NCI-H2171 treated with DMSO at 0.1 percent for 48 hours (cell line): ENCODE measurements around the gene TUBA1A.
"Not testable (repeated sequence)": the region's sequence is repeated elsewhere in the genome, so short reads cannot be mapped to it uniquely, and the experiment has no call there.

ENCODE experiments used
- DNase-seq: peaks from one replicate; lab custom pipeline; 2025; lab: John Stamatoyannopoulos, UW

TUBA1A gene

DNA sequence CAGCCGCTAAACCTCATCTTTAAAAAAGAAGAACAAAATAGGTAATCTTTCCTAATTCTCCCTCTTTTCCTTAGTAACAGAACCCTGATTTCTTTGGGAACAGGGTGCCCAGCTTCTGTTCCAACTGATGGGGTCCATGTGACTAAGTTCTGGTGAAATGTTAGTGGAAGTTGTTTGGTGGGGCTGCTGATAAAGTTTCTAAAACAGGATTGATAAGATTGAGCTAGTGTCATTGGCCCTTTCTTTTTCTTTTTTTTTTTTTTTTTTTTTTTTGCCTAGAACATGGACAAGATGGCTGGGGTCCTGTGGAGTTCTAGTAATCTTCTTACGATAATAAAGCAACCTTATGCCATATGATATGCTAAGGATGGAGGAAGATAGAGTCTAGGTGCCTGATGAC, 41.5 kb downstream of the TUBA1A start:
- no peak for DNase-seq

DNA sequence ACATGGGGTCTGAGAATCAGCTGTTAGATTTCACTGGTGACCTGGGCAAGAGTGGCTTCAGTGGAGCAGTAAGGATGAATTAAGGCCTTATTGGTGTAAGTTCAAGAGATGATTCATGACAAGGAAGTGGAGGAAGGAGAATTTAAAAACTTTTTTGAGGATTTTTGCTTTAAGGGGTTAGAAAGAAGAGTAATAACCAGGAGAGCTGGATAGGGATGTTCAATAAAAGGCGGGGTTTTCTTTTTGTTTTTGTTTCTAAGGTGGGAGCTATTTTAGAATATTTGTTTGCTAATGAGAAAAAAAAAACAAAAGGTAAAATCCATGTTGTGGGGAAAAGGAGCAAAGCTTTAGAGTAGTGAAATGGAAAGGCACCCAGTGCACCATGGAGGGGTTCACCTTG, 42.5 kb downstream of the TUBA1A start:
- no peak for DNase-seq

DNA sequence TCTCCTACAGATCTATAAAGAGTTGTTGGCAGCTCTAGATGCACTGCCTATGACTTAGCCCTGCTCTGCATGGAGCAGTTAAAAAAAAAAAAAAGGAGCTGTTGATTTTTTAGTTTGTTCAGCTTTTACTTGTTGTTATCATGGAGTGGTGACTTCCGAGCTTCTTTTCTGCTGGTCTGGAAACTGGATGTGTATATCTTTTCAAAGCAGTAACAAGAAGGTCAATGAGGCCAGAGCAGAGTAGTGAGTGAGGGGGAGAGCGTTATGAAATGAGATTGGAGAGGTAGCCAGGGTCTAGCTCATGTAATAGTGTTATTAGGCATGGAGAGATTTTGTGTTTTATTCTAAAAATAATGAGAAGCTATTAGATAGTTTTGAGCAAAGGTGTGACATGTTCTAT, 44.5 kb downstream of the TUBA1A start:
- no peak for DNase-seq

DNA sequence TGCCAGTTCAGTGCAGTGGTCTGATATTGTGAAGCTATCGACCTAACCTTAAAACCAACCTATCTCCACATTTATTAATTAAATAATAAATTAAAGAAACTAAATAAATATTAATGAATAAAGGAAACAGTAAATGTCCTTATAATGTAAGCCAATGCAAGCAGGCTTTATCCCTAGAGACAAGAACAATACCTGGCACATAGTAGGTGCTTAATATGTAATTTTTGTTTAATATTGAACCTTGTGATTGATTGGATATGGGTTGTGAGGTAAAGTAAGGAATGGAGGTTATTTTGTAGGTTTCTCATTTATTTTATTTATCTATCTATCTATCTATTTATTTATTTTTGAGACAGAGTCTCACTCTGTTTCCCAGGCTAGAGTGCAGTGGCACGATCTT, 49.9 kb downstream of the TUBA1A start:
- no peak for DNase-seq

DNA sequence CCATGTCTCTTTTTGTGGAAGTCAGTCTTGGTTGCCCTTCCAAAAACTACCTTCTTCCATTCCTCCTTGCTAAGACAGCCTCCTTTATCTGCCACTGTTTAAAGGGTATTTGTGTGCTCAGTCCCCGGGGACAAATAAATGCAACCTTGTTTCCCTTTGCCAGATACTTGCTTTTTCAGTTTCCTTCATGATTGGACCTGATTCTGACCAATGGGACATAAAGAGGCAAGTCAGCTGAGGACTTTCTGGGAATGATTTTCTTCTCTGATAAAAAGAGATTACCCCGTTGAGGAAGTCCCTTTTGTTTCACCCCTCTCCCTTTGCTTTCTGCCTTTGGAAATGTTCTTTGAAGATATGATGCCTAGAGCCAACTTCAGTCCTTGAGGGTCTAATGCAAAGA, 50.3 kb downstream of the TUBA1A start:
- peak; percentile 33 for DNase-seq

DNA sequence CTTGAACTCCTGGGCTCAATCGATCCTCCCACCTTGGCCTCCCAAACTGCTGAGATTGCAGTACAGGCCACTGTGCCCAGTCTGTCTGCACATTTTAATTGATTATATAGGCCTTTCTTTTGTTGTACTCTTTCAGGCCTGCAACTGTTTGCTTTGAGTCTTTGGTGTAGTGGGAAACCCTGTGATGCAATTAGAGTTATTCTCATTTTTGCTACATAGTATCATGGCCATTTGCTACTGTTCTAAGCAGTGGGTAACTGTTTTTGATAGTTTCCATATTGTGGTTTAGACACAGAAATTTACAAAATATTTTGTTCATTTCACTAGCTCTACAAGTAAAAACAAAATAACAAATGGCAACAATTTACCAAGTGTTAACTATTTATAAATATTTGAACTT, 51.4 kb downstream of the TUBA1A start:
- no peak for DNase-seq

DNA sequence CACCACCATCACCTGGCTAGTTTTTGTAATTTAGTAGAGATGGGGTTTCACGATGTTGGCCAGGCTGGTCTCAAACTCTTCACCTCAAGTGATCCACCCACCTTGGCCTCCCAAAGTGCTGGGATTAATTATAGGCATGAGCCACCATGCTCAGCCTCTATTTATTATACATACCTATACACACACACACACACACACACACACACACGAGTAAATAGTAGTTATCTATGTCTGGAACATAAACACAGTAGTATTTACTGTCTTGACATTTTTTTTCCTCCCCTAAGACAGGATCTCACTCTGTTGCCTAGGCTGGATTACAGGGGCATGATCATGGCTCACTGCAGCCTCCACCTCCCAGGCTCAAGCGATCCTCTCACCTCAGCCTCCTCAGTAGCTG, 51.9 kb downstream of the TUBA1A start:
- DNase-seq: not testable (repeated sequence)
